ENCODE data around the gene EDN2.
A peak's percentile ranks its signal among the peaks of the same experiment; 100 is the strongest.

EDN2 gene

DNA sequence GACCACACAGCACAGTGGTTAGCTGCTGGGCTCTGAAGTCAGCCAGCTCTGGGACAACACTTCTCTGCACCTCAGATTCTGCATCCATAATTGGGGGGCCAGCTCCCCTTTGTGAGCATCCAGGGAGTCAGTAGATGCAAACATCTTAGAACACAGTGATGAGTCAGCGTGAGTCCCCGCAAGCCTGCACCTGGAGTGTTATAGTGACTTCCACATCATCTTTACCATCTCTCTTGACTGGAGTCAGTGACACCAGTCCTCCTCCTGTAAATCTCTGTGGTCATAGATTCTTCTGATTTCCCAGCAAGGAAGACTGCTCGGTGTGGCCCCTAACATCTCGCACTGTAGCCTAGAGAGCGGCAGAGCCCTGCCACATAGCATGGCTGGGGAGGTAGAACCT lies 13.9 kb upstream of the EDN2 start:
- no peak for DNase-seq (ENCODE audit: low read depth)

DNA sequence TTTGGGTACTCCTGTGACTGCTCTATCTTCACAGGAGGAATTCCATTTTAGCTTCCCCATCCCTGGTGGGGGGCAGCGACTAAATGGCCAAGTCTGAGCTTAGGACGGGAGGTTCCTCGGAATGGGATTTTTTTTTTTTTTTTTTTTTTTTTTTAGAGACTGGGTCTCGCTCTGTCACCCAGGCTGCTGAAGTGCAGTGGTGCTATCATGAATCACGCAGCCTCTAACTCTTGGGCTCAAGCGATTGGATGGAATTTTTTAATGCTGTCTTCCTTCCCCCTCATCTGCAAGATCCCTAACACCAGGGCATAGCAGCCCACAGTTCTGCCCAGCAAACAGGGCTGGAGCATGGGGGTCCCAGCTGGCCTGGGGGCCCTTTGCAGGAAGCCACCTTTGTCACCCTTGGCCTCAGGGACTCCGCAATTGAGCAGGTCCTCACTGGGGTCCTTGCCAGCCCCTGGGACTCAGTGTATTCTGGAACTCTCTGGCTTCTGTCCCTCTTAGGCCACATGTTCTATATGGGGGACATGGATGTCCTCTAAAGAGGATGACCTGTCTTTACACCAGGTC lies 13.1 kb upstream of the EDN2 start:
- DNase-seq (ENCODE audit: low read depth) = no peak

DNA sequence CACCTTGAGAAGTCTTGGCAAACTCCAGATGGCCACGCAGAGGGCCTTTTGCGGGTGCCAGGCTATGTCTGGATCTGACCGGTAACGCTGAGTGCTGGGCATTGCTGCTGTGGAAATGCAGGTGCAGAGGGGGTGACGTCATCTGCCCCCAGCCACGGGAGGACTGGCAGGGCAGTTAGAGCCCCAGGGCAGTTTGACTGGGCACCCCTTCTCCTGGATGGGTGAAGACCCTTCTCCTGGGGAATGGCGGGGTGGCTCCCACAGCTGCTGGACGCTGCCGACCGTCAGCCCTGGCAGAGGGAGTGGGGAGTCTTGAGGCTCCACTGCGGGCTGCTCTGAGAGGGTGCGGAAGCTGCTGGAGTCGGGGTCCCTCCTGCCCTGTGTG lies 12.6 kb upstream of the EDN2 start:
- no peak for DNase-seq (ENCODE audit: low read depth)

DNA sequence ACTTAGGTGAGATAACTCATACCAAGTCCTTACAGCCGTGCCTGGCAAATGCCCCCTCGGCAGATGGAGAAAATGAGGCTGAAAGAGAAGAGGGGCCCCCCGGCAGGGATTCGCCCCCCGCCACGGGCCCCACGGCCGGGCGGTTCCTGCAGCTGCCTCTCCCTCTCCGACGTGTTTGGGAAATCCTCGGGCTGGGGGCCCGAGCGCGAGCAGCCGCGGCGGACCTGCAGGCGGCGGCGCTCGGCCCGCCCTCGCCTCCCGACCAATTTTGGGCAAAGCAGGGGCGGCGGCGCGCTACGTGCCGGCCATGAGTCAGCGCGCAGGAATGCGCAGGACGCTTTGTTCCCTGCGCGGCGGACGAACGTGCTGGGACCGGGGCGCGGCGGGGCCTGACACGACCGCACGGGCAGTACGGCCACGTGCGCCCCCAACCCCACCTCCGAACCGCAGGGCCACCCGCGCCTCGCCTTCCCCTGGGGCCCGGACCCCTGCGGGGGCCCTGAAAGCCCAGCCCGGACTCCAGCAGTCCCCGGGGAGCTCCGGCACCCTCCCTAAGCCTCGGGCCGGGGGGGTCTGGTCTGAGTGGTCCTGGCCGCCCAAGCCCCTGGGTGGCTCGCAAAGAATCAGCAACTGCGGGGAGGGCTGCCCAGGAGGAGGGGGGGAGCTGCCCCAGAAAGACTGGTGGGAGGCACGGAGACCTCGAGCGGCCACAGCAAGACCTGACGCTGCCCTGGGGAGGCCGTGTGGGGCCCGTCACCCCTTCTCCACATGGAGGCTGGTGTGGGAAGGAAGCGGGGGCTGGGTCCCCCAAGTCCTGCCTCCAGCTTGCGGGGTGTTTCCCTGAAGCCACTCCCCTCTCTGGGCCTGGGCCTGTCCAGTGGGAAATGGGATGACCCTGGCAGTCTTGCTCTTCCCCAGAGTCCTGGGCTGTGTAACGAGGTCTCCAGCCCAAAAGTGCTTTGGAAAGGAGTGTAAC lies 11.9 kb upstream of the EDN2 start:
- peak; percentile 72 for DNase-seq (ENCODE audit: low read depth)

DNA sequence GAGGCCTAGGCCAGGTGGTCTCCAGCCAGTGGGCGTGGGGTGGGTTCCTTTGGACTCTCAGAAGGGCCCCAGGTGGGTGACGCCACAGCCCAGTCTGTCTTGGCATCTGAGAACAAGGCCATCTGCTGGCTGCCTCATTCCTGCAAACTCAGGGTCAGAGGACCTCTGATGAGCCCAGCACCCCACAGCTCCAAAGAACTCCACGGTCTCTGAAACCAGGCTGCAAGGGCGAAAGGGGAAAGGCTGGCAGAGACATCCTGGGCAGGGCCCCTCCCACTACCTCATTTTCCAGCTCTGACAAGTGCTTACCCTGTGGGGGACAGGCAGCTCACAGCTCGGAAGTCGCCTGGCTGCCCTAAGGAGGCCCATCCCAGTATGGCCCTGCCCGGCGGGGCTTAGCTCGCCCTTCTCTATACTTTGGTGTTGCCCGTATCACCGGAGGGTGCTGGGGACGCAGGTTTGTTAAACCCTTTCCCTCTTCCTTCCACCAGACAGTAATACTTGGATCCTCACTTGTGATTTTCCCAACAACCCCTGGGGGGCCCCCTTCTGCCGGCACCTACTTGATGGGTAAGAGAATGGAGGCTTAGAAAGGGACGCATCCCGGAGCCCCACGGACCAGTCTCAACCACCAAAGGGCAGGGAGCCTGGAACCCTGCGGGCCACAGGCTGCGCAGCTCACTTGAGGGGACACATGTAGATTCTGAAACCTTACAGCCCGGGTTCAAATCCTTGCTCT lies 10.9 kb upstream of the EDN2 start:
- peak; percentile 69 for DNase-seq (ENCODE audit: low read depth)

DNA sequence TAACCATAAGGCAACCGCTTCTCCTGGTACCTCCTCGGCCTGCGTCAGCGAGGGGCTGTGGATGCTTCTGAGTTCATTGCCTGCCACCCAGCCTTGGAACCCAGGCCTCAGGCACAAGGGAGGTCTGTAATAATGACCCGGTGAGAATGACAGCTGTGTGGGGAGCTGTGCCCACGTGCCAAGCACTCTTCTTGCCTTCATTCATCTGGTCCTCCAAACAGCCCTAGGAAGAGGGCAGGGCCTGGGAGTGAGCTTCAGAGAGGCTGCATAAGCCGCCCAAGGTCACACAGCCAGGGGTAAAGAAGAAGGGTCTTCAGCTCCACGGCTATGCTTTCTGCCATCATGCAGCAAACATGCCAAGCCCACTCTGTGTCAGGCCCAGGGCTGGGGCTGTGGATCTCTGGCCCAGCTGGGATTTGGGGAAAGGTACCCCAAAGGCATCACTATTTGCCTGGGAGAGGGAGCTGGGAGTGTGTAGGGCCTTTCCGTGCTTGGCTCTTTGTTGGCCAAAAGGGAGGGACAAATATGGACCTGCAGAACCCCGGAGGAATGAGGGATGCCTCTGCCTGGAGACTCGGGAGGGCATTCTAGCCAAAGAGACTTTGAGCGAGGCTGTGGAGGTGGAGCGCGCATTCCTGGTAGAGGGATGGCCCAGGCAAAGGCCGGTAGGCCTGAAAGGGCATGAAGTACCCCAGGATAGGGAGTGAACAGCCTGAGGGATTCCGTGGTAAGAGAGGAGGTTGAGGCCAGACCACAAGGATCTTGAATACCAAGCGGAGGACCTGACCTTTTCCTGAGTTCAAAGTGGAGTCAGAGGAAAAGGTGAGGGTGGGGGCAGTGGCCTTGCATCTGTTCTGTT lies 10.1 kb upstream of the EDN2 start:
- DNase-seq (ENCODE audit: low read depth) = peak; percentile 46

DNA sequence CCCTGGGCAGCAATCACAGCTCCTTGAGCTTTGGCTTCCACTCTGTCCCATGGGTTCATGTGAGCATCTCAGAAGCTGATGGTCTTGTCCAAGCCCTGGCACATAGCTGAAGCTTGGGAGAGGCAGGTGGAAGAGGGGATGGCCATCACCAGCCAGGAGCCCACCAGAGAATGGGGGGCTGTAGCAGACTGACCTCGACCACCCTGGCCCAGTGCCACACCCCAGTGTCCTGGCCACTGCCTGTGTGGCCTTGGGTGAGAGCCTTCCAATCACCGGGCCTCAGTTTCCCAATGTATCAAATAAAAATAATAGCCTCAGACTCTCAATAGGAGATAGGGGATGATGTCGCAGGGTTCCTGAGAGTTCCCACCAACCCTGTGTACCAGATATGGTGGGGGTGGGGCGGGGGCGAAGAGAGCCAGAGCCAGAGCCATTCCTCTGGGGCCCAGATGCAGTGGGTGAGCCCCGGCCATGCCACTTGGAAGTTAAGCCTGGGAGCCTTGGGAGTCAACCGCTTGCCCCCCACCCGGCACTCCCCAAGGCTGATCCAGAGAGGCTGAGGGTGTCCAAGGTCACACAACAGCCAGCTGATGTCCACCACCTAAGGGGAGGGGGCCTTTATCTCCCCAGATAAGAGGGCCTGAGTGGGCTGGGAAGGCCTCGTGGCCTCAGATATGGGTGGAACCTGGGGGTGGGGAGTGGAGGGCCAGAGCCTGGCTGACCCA lies 9.3 kb upstream of the EDN2 start:
- no peak for DNase-seq (ENCODE audit: low read depth)

DNA sequence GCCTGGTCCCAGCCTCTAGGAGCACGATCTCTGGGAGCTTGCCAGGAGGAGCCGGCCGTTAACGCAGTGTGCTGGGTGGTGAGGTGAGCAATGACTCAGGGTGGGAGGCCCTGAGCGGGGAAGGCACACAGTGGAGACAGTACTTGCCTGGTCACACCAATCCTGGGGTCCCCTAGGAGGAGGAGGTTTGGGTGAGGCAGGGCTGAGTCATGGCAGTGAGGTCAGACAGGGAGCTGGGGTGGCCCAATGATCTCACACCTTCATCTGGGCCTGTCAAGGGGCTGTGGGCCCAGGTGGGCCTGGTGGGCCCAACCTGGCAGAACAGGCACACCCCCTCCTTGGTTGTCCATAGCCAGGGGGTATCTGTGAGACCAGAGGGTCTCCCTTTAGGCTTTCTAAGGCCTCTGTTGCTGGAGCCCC lies 8.6 kb upstream of the EDN2 start:
- peak; percentile 95 for DNase-seq (ENCODE audit: low read depth)

DNA sequence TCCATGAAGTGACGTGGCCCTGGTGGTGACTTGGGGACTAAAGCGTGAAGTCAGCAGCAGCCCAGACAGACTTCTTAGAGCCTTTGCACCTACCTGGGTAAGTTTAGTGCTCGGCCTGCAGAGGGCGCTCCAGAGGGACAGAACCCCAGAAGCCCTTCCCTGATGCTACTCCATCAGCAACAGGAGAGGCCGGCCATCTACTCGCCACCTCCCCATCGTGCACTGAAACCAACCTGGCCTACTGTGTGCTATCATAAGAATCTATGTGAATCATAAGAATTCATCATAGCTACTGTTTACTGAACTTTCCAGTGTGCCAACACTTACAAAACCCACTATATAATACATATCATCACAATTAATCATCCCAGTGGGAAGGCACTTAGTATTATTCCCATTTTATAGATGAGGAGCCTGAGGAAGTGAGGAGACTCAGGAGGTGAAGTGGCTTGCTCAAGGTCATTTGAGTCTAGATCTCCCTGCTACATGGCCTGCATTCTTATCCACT lies 7.9 kb upstream of the EDN2 start:
- no peak for DNase-seq (ENCODE audit: low read depth)

DNA sequence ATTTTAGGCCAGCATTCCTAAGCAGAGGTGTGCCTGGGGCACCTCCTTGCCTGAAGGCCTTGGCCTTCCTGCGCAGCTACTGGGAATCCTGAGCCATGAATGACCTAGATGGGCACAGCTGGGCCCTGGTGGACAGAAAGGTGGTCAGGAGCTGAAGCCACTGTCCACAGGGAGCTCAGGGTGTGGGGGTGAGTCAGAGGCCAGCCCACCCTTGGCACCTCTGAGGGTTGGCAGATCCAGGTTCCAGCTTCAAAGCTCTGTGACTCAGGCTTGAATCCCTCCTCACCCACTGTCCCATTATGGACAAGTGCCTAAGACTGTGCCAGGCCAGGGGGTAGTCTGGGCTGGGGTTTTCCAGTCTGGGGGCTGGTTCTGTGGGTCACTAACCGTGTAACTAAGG lies 6.4 kb upstream of the EDN2 start:
- no peak for DNase-seq (ENCODE audit: low read depth)

DNA sequence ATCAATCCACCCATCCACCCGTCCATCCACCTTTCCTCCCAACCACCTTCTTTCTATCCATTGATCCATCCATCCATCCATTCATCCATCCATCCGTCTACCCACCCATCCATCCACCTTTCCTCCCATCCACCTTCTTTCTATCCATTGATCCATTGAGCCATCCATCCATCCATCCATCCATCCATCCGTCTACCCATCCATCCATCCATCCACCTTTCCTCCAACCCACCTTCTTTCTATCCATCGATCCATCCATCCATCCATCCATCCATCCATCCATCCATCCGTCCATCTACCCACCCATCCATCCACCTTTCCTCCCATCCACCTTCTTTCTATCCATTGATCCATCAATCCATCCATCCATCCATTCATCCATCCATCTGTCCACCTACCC lies 5.1 kb upstream of the EDN2 start:
- DNase-seq (ENCODE audit: low read depth) = no peak

DNA sequence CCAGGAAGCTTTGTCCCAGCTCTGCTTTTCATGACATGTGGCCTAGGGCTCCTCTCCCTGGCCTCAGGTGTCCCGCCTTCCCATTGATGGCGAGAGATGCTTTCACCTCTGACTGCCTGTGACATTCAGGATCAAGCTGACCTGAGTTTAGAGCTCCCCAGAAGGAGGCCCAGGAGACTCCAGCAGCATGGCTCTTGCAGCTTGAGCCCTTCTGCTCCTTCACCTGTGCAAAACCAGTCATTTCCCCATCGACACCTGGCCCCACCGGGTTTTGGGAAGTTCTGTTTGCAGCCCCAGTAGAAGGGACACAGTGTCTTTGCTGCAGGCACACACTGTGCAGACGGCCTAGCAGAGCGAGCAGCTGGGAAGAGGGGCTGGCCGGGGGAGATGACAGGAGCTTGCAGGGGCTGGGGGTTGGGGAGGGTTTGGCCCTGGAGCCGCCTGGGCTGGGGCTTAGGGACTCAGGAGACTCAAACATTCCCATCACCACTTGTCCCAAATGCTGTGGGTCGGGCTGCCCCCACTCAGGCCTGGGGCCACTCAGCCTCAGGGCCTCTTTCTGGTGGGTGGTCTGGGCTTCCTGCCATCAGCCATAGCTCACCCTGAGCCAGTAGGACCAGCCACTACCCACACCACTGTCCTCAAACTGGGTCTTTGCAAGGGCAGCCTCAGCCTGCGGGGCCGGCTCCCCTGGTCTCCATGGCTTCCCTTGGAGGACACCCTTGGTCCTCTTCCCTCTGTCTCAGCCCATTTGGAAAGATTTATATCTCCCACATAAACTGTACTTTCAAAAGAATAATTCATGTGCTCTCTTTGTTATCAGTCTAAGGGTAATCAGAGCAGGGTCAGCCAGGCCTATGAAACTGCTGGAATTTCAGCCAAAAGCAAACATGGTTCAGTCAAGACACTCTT lies 3.8 kb upstream of the EDN2 start:
- no peak for DNase-seq (ENCODE audit: low read depth)

DNA sequence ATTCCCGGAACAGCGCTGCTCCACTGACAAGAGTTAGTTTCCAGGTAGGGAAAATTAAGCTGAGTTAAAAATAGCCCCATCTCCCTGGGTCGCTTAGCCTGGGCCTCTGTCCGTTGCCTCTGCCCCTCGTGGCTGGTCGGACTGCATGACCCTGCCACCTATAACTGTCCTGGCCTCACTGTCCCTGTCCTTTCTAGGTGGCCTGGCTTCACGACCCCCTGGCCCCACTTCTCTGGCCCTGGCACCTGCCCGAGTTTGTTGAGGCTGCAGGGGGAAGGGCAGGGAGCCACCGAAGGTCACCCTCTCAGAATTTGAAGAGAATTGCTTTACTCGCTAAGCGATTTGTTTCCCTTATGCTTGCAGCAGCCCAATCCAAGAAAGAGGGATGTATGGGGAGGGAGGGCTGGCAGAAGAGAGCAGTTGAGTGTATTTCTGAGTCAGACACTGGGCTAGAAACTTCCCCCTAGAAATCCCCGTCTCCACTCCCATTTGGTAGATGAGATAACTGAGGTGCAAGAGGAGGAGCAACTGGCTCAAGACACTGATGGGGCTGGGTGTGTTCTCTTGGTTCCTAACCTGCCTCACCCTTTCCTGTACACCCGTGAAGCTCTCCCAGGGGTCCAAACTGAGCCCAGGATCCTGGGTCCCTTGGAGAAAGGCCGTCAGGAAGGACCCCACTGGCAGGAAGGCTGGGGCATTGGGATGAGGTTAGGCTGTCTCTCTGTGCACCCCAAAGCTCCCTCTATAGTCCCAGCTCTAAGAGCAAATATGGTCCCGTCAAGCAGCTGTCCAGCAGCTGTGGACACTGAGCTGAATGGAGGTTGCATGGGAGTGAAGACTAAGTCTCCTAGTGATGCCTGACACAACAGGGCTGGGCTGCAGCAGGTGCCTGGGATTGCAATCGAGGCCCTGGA lies 2.9 kb upstream of the EDN2 start:
- peak; percentile 60 for DNase-seq (ENCODE audit: low read depth)

DNA sequence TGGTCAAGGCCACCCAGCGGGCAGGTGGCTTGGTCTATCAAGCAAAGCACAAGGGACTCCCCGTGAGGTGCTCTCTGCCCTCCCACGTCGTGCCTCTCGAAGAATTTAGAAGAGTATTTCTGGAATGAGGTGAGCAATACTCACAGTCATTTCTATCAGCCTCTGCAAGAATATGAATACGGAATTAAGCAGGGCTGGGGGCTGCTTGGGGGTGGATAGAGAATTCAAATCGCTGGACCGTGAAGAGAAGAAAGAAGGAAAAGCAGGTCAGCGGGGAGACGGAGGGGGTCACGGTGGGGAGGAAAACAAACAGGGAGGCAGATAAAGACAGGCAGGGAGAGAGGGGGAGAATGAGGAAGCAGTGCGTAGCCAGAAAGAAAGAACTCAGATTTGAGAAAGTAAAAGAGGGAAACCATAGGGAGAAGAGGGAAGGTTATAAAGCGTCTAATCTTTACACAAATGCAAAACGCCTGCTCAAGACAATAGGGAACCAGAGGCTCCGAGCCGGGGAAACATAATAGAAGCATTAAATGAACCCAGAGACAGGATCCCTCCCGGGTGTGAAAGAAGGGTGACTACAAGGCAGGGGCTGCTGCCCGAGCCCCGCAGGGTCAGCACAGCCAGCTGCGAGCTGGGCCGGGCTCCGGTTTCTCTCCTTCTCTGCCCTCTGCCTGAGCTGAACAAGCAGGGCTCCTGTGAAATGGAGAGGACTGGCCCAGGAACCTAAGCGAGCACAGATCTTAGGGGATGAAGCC lies 2.1 kb upstream of the EDN2 start:
- peak; percentile 74 for DNase-seq (ENCODE audit: low read depth)

DNA sequence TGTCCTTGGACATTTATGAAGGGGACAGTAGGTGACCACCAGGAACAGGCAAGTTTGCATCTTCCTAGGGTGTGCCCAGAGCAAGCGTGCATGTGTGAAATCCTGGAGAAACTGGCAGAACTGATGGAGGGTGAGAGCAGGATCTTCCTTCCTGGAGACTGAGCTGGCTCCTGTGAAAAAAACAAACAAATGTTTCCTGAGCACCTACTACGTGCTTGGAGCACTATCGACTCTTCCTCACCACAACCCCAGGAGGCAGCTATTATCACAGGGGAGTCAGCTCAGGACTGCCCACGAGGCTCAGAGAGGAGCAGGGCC lies 1.5 kb upstream of the EDN2 start:
- no peak for DNase-seq (ENCODE audit: low read depth)

DNA sequence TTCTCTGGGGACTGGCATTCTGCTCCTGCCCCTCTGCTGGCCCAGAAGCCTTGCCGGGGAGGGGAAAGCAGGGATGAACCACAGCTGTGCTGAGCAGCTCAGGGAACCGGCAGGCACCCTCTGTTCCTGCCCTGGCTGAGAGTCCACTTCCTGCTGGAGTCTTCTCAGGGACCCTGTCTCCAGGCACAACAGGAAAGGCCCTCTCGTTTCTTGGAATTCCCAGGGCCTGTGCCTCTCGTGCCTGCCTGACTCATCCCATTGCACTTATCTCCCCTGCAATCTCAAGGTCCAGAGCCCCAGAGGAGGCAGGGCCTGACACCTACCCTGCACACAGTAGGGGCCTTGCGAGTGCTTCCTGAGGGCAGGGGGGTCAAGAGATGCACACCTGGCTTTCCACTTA lies 1.1 kb upstream of the EDN2 start:
- peak; percentile 84 for DNase-seq (ENCODE audit: low read depth)

DNA sequence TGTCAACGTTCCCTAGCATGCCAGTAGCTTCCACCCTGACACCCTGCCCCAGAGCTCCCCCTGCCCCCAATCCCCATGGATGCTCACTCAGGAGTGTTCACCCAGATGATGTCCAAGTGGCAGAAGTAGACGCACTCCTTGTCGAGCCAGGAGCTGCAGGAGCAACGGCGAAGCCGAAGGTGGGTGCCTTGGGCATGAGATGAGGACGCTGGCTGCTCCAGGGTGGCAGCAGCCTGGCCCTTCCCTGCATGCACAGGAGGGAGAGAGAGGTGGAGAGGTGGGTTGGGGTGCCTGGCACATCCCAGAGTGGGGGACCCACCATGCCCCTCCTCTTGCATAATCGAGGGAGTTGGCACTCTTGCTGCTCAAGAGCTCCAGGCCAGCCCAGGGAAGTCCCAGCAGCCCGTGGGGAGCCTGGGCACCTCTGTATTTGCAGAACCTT lies 502 bp downstream of the EDN2 start:
- no peak for DNase-seq (ENCODE audit: low read depth)
